Measurements from ENCODE around the gene MYO1E. TPM values are rescaled to one million over a fixed set of nuclear protein-coding genes. Genes with fewer than 3 reads are reported as not detected.

The MYO1E gene
- total and polyA plus RNA-seq, 7 experiments from 2014 or later: 2.3 to 67.1 (median 3.7) TPM; not detected in 2

DNA sequence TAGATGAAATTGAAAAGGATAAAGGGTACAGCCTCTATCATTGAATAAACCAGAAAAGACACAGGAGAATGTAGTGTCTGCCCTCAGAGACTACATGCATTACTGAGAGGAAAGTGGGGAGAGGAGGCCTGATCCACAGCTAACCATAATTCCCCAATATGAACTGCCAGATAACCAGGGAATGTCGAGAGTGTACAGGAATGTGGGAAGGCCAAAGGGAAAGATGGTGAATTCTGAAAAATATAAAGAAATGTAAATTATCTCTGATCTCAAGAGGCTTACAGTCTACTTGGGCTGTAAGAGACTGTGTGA, 22.3 kb downstream of the MYO1E start:
- intact Hi-C loops (cut with micrococcal nuclease): loop anchor here in 1 of 2 donors (10.0 kb wide), 1 partner anchor 46 kb away; no protein-coding TSS in a partner anchor
- POLR2A ChIA-PET: no interaction called here

DNA sequence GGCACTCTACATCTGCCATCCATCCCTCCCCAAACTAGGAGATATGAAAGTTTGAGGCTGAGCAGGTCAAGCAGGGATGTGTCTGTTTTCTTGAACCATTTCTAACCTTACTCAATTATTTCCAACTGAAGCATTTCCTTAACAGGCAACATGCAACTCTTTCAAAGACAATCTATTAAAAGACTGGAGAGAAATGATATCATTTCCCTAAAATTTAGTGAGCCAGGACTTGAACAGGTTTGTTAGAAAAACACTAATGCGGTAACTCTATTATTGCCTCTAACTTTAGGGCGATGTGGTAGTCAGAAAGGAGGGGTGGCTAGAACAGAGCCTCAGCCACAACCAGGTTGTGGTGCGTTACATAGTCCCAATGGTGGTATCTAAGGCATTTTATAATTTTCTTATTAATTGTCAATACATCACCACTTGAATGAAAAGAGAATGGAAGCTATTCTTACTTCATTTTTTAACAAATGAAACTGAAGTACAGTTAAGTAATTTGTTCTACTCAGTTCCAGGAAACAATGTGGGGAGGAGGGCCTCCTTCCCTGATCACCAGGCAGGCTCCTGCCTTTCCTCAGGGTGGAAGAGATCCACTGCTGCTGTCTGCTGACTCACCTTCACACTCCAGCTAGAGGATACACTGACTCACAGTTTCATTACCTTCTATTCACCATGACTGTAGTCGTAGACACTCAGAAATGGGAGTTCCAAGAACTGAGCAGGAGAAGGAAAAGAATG, 22.8 kb downstream of the MYO1E start:
- Mint-ChIP-seq H3K27me3 (peaks cover 2 to 12% (median 5%) of the 10 kb centered on the region in 5 donors), H3K9me3 (no peaks in the 10 kb centered on the region), H3K27ac (peak overlapping the region in 1 of 9 donors; percentile 72), H3K4me3 (peak overlapping the region in 1 of 10 donors; percentile 72), H3K36me3 (peaks cover 0 to 5% (median 0%) of the 10 kb centered on the region in 5 donors), H3K4me1 (peaks cover 7 to 54% (median 10%) of the 10 kb centered on the region in 7 donors)
- Histone ChIP-seq H3K9me3 (ENCODE audit: control insufficient read depth in 2 of 3, low read length in 3 of 3) (no peaks in the 10 kb centered on the region), H3K4me3 (ENCODE audit: low read length) (no peak overlapping the region), H3K36me3 (ENCODE audit: control insufficient read depth in 2 of 3, insufficient read depth in 3 of 3, low read length in 3 of 3) (no peaks in the 10 kb centered on the region), H3K27me3 (ENCODE audit: control insufficient read depth in 2 of 2, insufficient read depth in 2 of 2, low read length in 2 of 2) (no peaks in the 10 kb centered on the region), H3K27ac (ENCODE audit: low read depth, low read length) (no peak overlapping the region), H3K4me1 (ENCODE audit: control insufficient read depth in 2 of 2, insufficient read depth in 2 of 2, low read length in 2 of 2) (peaks cover 0 to 10% of the 10 kb centered on the region in 2 donors)
- intact Hi-C loops (cut with micrococcal nuclease): loop anchor here in 1 of 2 donors (10.0 kb wide), 1 partner anchor 45 kb away; no protein-coding TSS in a partner anchor
- POLR2A ChIA-PET: no interaction called here
- ATAC-seq (peak; percentile 68), DNase-seq (no peak)
- CTCF ChIA-PET: no interaction called here

More for the DNA sequence above, 22.3 kb downstream of the MYO1E start:
- Histone ChIP-seq H3K9me3 (ENCODE audit: control insufficient read depth in 2 of 3, low read length in 3 of 3) (no peaks in the 10 kb centered on the region), H3K4me3 (ENCODE audit: low read length) (no peak overlapping the region), H3K4me1 (ENCODE audit: control insufficient read depth in 2 of 2, insufficient read depth in 2 of 2, low read length in 2 of 2) (peaks cover 0 to 11% of the 10 kb centered on the region in 2 donors), H3K27me3 (ENCODE audit: control insufficient read depth in 2 of 2, insufficient read depth in 2 of 2, low read length in 2 of 2) (no peaks in the 10 kb centered on the region), H3K27ac (ENCODE audit: low read depth, low read length) (no peak overlapping the region), H3K36me3 (ENCODE audit: control insufficient read depth in 2 of 3, insufficient read depth in 3 of 3, low read length in 3 of 3) (no peaks in the 10 kb centered on the region)
- DNase-seq (no peak), ATAC-seq (no peak)
- Mint-ChIP-seq H3K4me1 (peaks cover 7 to 59% (median 16%) of the 10 kb centered on the region in 7 donors), H3K36me3 (peaks cover 0 to 5% (median 0%) of the 10 kb centered on the region in 5 donors), H3K27me3 (peaks cover 2 to 12% (median 5%) of the 10 kb centered on the region in 5 donors), H3K4me3 (peak overlapping the region in 1 of 10 donors; percentile 72), H3K9me3 (no peaks in the 10 kb centered on the region), H3K27ac (peak overlapping the region in 2 of 9 donors; percentile 8 to 72)
- CTCF ChIA-PET: no interaction called here

- CTCF ChIA-PET: no interaction called here
- no peak overlapping the region for H3K4me3 Mint-ChIP-seq
- H3K4me1 Mint-ChIP-seq: peaks cover 0 to 38% (median 0%) of the 10 kb centered on the region in 7 donors
- no peaks in the 10 kb centered on the region for H3K9me3 ChIP-seq (ENCODE audit: control insufficient read depth in 2 of 3, low read length in 3 of 3)
- ATAC-seq: no peak
- H3K27ac ChIP-seq (ENCODE audit: low read depth, low read length): no peak overlapping the region
- H3K36me3 ChIP-seq (ENCODE audit: control insufficient read depth in 2 of 3, insufficient read depth in 3 of 3, low read length in 3 of 3): no peaks in the 10 kb centered on the region
- H3K9me3 Mint-ChIP-seq: peaks cover 0 to 4% (median 0%) of the 10 kb centered on the region in 11 donors
- no peaks in the 10 kb centered on the region for H3K4me1 ChIP-seq (ENCODE audit: control insufficient read depth in 2 of 2, insufficient read depth in 2 of 2, low read length in 2 of 2)
- intact Hi-C loops (cut with micrococcal nuclease): no loop called here
- H3K27ac Mint-ChIP-seq: no peak overlapping the region
- H3K27me3 ChIP-seq (ENCODE audit: control insufficient read depth in 2 of 2, insufficient read depth in 2 of 2, low read length in 2 of 2): no peaks in the 10 kb centered on the region
- H3K36me3 Mint-ChIP-seq: peaks cover 0 to 12% (median 0%) of the 10 kb centered on the region in 5 donors
- H3K4me3 ChIP-seq (ENCODE audit: low read length): no peak overlapping the region
- no peak for DNase-seq
- POLR2A ChIA-PET: no interaction called here
- H3K27me3 Mint-ChIP-seq: peaks cover 4 to 18% (median 12%) of the 10 kb centered on the region in 5 donors
Observed at GRCh38 chr15:59347915-59348314, 24.8 kb downstream of the MYO1E start.

- ChIA-PET POLR2A (no interaction called here), CTCF (no interaction called here)
- Histone ChIP-seq H3K27me3 (ENCODE audit: control insufficient read depth in 2 of 2, insufficient read depth in 2 of 2, low read length in 2 of 2) (no peaks in the 10 kb centered on the region), H3K27ac (ENCODE audit: low read depth, low read length) (no peak overlapping the region), H3K36me3 (ENCODE audit: control insufficient read depth in 2 of 3, insufficient read depth in 3 of 3, low read length in 3 of 3) (no peaks in the 10 kb centered on the region), H3K9me3 (ENCODE audit: control insufficient read depth in 2 of 3, low read length in 3 of 3) (no peaks in the 10 kb centered on the region), H3K4me1 (ENCODE audit: control insufficient read depth in 2 of 2, insufficient read depth in 2 of 2, low read length in 2 of 2) (no peaks in the 10 kb centered on the region), H3K4me3 (ENCODE audit: low read length) (no peak overlapping the region)
- Mint-ChIP-seq H3K4me3 (no peak overlapping the region), H3K27me3 (peaks cover 5 to 22% (median 12%) of the 10 kb centered on the region in 5 donors), H3K4me1 (peaks cover 0 to 32% (median 0%) of the 10 kb centered on the region in 7 donors), H3K9me3 (peaks cover 0 to 11% (median 0%) of the 10 kb centered on the region in 11 donors), H3K36me3 (peaks cover 0 to 16% (median 0%) of the 10 kb centered on the region in 5 donors), H3K27ac (no peak overlapping the region)
- no peak for DNase-seq
- ATAC-seq: no peak
- intact Hi-C loops (cut with micrococcal nuclease): no loop called here
Observed at GRCh38 chr15:59346951-59347350, 25.7 kb downstream of the MYO1E start.

DNA sequence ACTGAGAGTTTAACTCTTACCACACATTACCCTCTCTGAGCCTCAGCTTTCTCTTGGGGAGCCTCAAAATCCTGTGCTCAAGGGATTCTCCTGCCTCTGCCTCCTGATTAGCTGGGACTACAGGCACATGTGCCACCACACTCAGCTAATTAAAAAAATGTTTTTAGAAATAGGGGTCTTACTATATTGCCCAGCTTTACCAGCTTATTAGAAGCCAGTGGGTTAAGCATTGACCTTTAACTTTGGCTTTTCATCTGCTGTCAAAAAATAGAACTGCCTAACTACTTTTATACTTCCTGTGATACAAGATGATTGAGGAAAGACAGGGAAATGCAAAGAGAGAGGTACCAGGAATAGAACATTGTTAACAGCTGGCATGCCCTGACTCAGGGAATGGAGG, 27.3 kb downstream of the MYO1E start:
- CTCF ChIA-PET: no interaction called here
- intact Hi-C loops (cut with micrococcal nuclease): no loop called here

DNA sequence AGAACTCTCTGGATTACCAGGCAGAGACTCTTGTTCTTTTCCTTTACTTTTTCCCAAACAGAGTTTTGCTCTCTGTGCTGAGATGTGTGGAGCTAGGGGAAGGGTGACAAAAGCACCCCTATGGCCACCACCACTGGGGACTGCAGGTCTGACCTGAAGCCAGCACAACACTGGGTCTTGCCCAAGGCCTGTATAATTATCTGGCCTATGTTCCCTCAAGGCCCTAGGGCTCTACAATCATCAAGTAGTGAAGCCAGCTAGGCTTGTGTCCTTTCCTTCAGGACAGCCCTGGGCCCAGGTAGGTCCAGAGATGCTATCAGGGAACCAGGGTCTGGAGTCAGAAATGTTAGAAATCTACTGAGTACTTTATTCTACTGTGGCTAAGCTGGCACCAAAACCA, 28.4 kb downstream of the MYO1E start:
- ChIA-PET POLR2A (no interaction called here), CTCF (no interaction called here)
- H3K4me3 Mint-ChIP-seq: no peak overlapping the region
- H3K27me3 Mint-ChIP-seq: peaks cover 0 to 34% (median 9%) of the 10 kb centered on the region in 5 donors
- H3K27ac Mint-ChIP-seq: no peak overlapping the region
- intact Hi-C loops (cut with micrococcal nuclease): no loop called here
- DNase-seq (no peak), ATAC-seq (no peak)
- no peaks in the 10 kb centered on the region for H3K4me1 ChIP-seq (ENCODE audit: control insufficient read depth in 2 of 2, insufficient read depth in 2 of 2, low read length in 2 of 2)
- no peak overlapping the region for H3K4me3 ChIP-seq (ENCODE audit: low read length)
- peaks cover 0 to 17% (median 0%) of the 10 kb centered on the region in 5 donors for H3K36me3 Mint-ChIP-seq
- H3K9me3 ChIP-seq (ENCODE audit: control insufficient read depth in 2 of 3, low read length in 3 of 3): no peaks in the 10 kb centered on the region
- H3K36me3 ChIP-seq (ENCODE audit: control insufficient read depth in 2 of 3, insufficient read depth in 3 of 3, low read length in 3 of 3): no peaks in the 10 kb centered on the region
- peaks cover 0 to 7% (median 0%) of the 10 kb centered on the region in 7 donors for H3K4me1 Mint-ChIP-seq
- H3K27me3 ChIP-seq (ENCODE audit: control insufficient read depth in 2 of 2, insufficient read depth in 2 of 2, low read length in 2 of 2): no peaks in the 10 kb centered on the region
- no peak overlapping the region for H3K27ac ChIP-seq (ENCODE audit: low read depth, low read length)
- peaks cover 0 to 11% (median 0%) of the 10 kb centered on the region in 11 donors for H3K9me3 Mint-ChIP-seq

More for the DNA sequence above, 27.3 kb downstream of the MYO1E start:
- Histone ChIP-seq H3K27ac (ENCODE audit: low read depth, low read length) (no peak overlapping the region), H3K36me3 (ENCODE audit: control insufficient read depth in 2 of 3, insufficient read depth in 3 of 3, low read length in 3 of 3) (no peaks in the 10 kb centered on the region), H3K4me1 (ENCODE audit: control insufficient read depth in 2 of 2, insufficient read depth in 2 of 2, low read length in 2 of 2) (no peaks in the 10 kb centered on the region), H3K27me3 (ENCODE audit: control insufficient read depth in 2 of 2, insufficient read depth in 2 of 2, low read length in 2 of 2) (no peaks in the 10 kb centered on the region), H3K9me3 (ENCODE audit: control insufficient read depth in 2 of 3, low read length in 3 of 3) (no peaks in the 10 kb centered on the region), H3K4me3 (ENCODE audit: low read length) (no peak overlapping the region)
- Mint-ChIP-seq H3K4me1 (peaks cover 0 to 16% (median 0%) of the 10 kb centered on the region in 7 donors), H3K27me3 (peaks cover 0 to 26% (median 11%) of the 10 kb centered on the region in 5 donors), H3K9me3 (peaks cover 0 to 11% (median 0%) of the 10 kb centered on the region in 11 donors), H3K36me3 (peaks cover 0 to 19% (median 0%) of the 10 kb centered on the region in 5 donors), H3K4me3 (no peak overlapping the region), H3K27ac (no peak overlapping the region)
- no peak for ATAC-seq
- POLR2A ChIA-PET: no interaction called here
- DNase-seq: no peak

DNA sequence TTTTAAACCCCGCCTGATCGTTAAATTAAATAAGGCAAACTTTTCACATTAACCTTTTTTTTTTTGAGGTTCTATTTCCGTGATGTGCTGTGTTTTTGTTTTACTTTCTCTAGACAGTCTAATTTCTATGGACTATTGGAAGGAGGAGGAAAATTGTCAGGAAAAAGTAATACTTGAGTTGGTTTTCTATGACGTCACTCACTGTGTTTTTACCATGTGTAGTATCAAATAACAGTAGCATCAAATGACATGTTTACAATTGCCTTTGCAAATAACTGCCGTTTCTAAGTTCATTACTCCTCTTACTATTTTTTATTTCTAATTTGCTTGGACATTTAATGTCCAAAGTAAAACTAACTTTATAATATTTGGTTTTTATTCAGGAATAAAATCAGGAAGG, 32.3 kb downstream of the MYO1E start:
- no peaks in the 10 kb centered on the region for H3K9me3 ChIP-seq (ENCODE audit: control insufficient read depth in 2 of 3, low read length in 3 of 3)
- no peak overlapping the region for H3K4me3 Mint-ChIP-seq
- H3K27me3 ChIP-seq (ENCODE audit: control insufficient read depth in 2 of 2, insufficient read depth in 2 of 2, low read length in 2 of 2): no peaks in the 10 kb centered on the region
- no peaks in the 10 kb centered on the region for H3K36me3 ChIP-seq (ENCODE audit: control insufficient read depth in 2 of 3, insufficient read depth in 3 of 3, low read length in 3 of 3)
- no peak overlapping the region for H3K4me3 ChIP-seq (ENCODE audit: low read length)
- peaks cover 0 to 33% (median 4%) of the 10 kb centered on the region in 5 donors for H3K27me3 Mint-ChIP-seq
- intact Hi-C loops (cut with micrococcal nuclease): no loop called here
- no peak overlapping the region for H3K27ac Mint-ChIP-seq
- DNase-seq (no peak), ATAC-seq (no peak)
- H3K27ac ChIP-seq (ENCODE audit: low read depth, low read length): no peak overlapping the region
- H3K4me1 ChIP-seq (ENCODE audit: control insufficient read depth in 2 of 2, insufficient read depth in 2 of 2, low read length in 2 of 2): no peaks in the 10 kb centered on the region
- ChIA-PET POLR2A (no interaction called here), CTCF (no interaction called here)
- H3K9me3 Mint-ChIP-seq: peaks cover 0 to 11% (median 0%) of the 10 kb centered on the region in 11 donors
- peaks cover 0 to 20% (median 0%) of the 10 kb centered on the region in 5 donors for H3K36me3 Mint-ChIP-seq
- peaks cover 0 to under 1% (median 0%) of the 10 kb centered on the region in 7 donors for H3K4me1 Mint-ChIP-seq

Measured in naive thymus-derived CD4-positive, alpha-beta T cell (primary cell).